ENCODE results near the gene RAB37. TPM values are rescaled to one million over a fixed set of nuclear protein-coding genes. Genes with fewer than 3 reads are reported as not detected.

The RAB37 gene
- total RNA-seq, 1 experiment from 2014 or later: 2.5 TPM

- Histone ChIP-seq H3K9me3 (ENCODE audit: control insufficient read depth, low read depth, low read length) (no peaks in the 10 kb centered on the region), H4K8ac (replicated peaks; ENCODE audit: insufficient read length, low read depth, low read length) (no peak overlapping the region), H2BK12ac (ENCODE audit: insufficient read length, low read depth, low read length) (no peak overlapping the region), H3K18ac (ENCODE audit: insufficient read length, low read depth, low read length) (no peak overlapping the region), H2BK20ac (ENCODE audit: low read depth, low read length, poor library complexity, severe bottlenecking) (no peak overlapping the region), H3T11ph (ENCODE audit: low read length) (no peak overlapping the region), H2AK5ac (ENCODE audit: insufficient read length, low read length) (no peak overlapping the region), H3K4ac (ENCODE audit: low read depth, low read length) (no peak overlapping the region), H2AFZ (ENCODE audit: low read length) (no peak overlapping the region), H4K5ac (ENCODE audit: insufficient read length, low read depth, low read length) (no peak overlapping the region), H3K23me2 (ENCODE audit: insufficient read length, low read depth, low read length, poor library complexity, severe bottlenecking) (no peaks in the 10 kb centered on the region), H4K91ac (ENCODE audit: insufficient read length, low read depth, low read length) (no peak overlapping the region), H3K9ac (ENCODE audit: extremely low read depth, insufficient read length, low read length) (no peak overlapping the region), H3K27me3 (ENCODE audit: insufficient read depth, low read length) (no peaks in the 10 kb centered on the region), H3K79me2 (ENCODE audit: insufficient read depth, low read length) (no peaks in the 10 kb centered on the region), H2BK15ac (ENCODE audit: low read depth, low read length) (no peak overlapping the region), H3K14ac (ENCODE audit: insufficient read depth, low read length) (no peak overlapping the region), H3K4me1 (ENCODE audit: insufficient read depth, low read length) (no peaks in the 10 kb centered on the region), H4K20me1 (ENCODE audit: control insufficient read depth, insufficient read depth, insufficient read length) (no peaks in the 10 kb centered on the region), H3K4me2 (ENCODE audit: insufficient read depth, insufficient read length, low read length) (no peak overlapping the region), H2BK120ac (ENCODE audit: low read depth, low read length, poor library complexity, severe bottlenecking) (no peak overlapping the region), H2BK5ac (ENCODE audit: insufficient read length, low read length) (no peak overlapping the region), H3K56ac (ENCODE audit: insufficient read length, low read depth, low read length) (no peak overlapping the region), H3K27ac (ENCODE audit: insufficient read length, low read depth, low read length) (no peak overlapping the region), H3K23ac (ENCODE audit: insufficient read length, low read depth, low read length) (no peak overlapping the region), H3K79me1 (ENCODE audit: insufficient read depth, low read depth, low read length, poor library complexity, severe bottlenecking) (no peaks in the 10 kb centered on the region)
- Mint-ChIP-seq H3K27ac (no peak overlapping the region), H3K36me3 (ENCODE audit: insufficient read depth in 1 of 3, low read depth in 3 of 3) (no peaks in the 10 kb centered on the region), H3K4me1 (no peaks in the 10 kb centered on the region), H3K27me3 (ENCODE audit: low read depth) (peaks cover 68% of the 10 kb centered on the region), H3K4me3 (no peak overlapping the region), H3K9me3 (peaks cover 3 to 8% of the 10 kb centered on the region in 2 experiments; a peak in 3 of 5 replicates)
- TF ChIP-seq, protein P1, sequence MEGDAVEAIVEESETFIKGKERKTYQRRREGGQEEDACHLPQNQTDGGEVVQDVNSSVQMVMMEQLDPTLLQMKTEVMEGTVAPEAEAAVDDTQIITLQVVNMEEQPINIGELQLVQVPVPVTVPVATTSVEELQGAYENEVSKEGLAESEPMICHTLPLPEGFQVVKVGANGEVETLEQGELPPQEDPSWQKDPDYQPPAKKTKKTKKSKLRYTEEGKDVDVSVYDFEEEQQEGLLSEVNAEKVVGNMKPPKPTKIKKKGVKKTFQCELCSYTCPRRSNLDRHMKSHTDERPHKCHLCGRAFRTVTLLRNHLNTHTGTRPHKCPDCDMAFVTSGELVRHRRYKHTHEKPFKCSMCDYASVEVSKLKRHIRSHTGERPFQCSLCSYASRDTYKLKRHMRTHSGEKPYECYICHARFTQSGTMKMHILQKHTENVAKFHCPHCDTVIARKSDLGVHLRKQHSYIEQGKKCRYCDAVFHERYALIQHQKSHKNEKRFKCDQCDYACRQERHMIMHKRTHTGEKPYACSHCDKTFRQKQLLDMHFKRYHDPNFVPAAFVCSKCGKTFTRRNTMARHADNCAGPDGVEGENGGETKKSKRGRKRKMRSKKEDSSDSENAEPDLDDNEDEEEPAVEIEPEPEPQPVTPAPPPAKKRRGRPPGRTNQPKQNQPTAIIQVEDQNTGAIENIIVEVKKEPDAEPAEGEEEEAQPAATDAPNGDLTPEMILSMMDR (conservative IDR thresholded peaks at IDR 0.05): no peak
- no CpG with 5 or more reads among the region's 4 CpGs for WGBS (ENCODE audit: extremely low coverage, insufficient read length, low lambda C conversion rate)
- no peak for DNase-seq
Observed at GRCh38 chr17:74694081-74694480, 43.0 kb upstream of the RAB37 start.

All from H9 (cell line).